H9 (cell line): ENCODE results near the gene HOMER3. TPM values are rescaled to one million over a fixed set of nuclear protein-coding genes. Genes with fewer than 3 reads are reported as not detected.

Source experiments
- DNase-seq: peaks from one replicate; pipeline ENCODE4 v3.0.0-alpha.2; 2017
- H2AFZ ChIP-seq: one replicate; pipeline ENCODE4 v1.6.1; 2013; ENCODE audit warnings: mild to moderate bottlenecking, low read length, control low read depth, moderate library complexity
- H2AK5ac ChIP-seq: 2 replicates; pipeline ENCODE4 v1.6.1; 2013; ENCODE audit warnings: low read length, control low read depth, mixed read lengths; ENCODE audit not compliant: insufficient read length
- H2BK120ac ChIP-seq: one replicate; pipeline ENCODE4 v1.6.1; 2013; ENCODE audit warnings: low read depth, mild to moderate bottlenecking, low read length, control low read depth, inconsistent platforms; ENCODE audit not compliant: poor library complexity, severe bottlenecking
- H2BK12ac ChIP-seq: 2 replicates; pipeline ENCODE4 v1.6.1; 2013; ENCODE audit warnings: low read length, control low read depth, mixed read lengths, low read depth; ENCODE audit not compliant: insufficient read length
- H2BK15ac ChIP-seq: 2 replicates; pipeline ENCODE4 v1.6.1; 2013; ENCODE audit warnings: low read depth, low read length, control low read depth
- H2BK20ac ChIP-seq: one replicate; pipeline ENCODE4 v1.6.1; 2013; ENCODE audit warnings: low read depth, mild to moderate bottlenecking, low read length, control low read depth, inconsistent platforms; ENCODE audit not compliant: poor library complexity, severe bottlenecking
- H2BK5ac ChIP-seq: 2 replicates; pipeline ENCODE4 v1.6.1; 2013; ENCODE audit warnings: low read length, control low read depth, mixed read lengths; ENCODE audit not compliant: insufficient read length
- H3K14ac ChIP-seq: 2 replicates; pipeline ENCODE4 v1.6.1; 2013; ENCODE audit warnings: low read length, control low read depth; ENCODE audit not compliant: insufficient read depth
- H3K18ac ChIP-seq: 2 replicates; pipeline ENCODE4 v1.6.1; 2013; ENCODE audit warnings: low read depth, mild to moderate bottlenecking, mixed read lengths, low read length, control low read depth; ENCODE audit not compliant: insufficient read length
- H3K23ac ChIP-seq: 2 replicates; pipeline ENCODE4 v1.6.1; 2013; ENCODE audit warnings: low read length, control low read depth, mixed read lengths, low read depth; ENCODE audit not compliant: insufficient read length
- H3K23me2 ChIP-seq: 2 replicates; pipeline ENCODE4 v1.6.1; 2013; ENCODE audit warnings: low read depth, mild to moderate bottlenecking, mixed read lengths, low read length, control low read depth; ENCODE audit not compliant: insufficient read length, poor library complexity, severe bottlenecking
- H3K27ac ChIP-seq: 2 replicates; pipeline ENCODE4 v1.5.1; 2013; ENCODE audit warnings: low read length, control low read depth, mixed read lengths, low read depth; ENCODE audit not compliant: insufficient read length
- H3K27me3 ChIP-seq: 2 replicates; pipeline ENCODE4 v1.6.1; 2013; ENCODE audit warnings: low read length, control low read depth, inconsistent platforms; ENCODE audit not compliant: insufficient read depth
- H3K4ac ChIP-seq: 2 replicates; pipeline ENCODE4 v1.6.1; 2013; ENCODE audit warnings: low read depth, mild to moderate bottlenecking, control low read depth, inconsistent platforms, low read length, moderate library complexity
- H3K4me1 ChIP-seq: 2 replicates; pipeline ENCODE4 v1.6.1; 2013; ENCODE audit warnings: low read length, control low read depth, inconsistent platforms; ENCODE audit not compliant: insufficient read depth
- H3K4me2 ChIP-seq: 2 replicates; pipeline ENCODE4 v1.6.1; 2013; ENCODE audit warnings: low read length, control low read depth, mixed read lengths; ENCODE audit not compliant: insufficient read length, insufficient read depth
- H3K56ac ChIP-seq: 2 replicates; pipeline ENCODE4 v1.6.1; 2013; ENCODE audit warnings: low read depth, mild to moderate bottlenecking, mixed read lengths, low read length, control low read depth; ENCODE audit not compliant: insufficient read length
- H3K79me1 ChIP-seq: 2 replicates; pipeline ENCODE4 v1.6.1; 2013; ENCODE audit warnings: low read depth, mild to moderate bottlenecking, moderate library complexity, low read length, control low read depth, inconsistent platforms; ENCODE audit not compliant: insufficient read depth, poor library complexity, severe bottlenecking
- H3K79me2 ChIP-seq: 2 replicates; pipeline ENCODE4 v1.6.1; 2013; ENCODE audit warnings: low read length, control low read depth, inconsistent platforms; ENCODE audit not compliant: insufficient read depth
- H3K9ac ChIP-seq: 2 replicates; pipeline ENCODE4 v1.6.1; 2013; ENCODE audit warnings: low read length, control low read depth, mixed read lengths; ENCODE audit not compliant: insufficient read length; ENCODE audit errors: extremely low read depth
- H3K9me3 ChIP-seq: one replicate; pipeline ENCODE4 v1.6.1; 2013; ENCODE audit warnings: low read depth, low read length, inconsistent platforms; ENCODE audit not compliant: control insufficient read depth
- H3T11ph ChIP-seq: one replicate; pipeline ENCODE4 v1.6.1; 2013; ENCODE audit warnings: mild to moderate bottlenecking, low read length, control low read depth, inconsistent platforms
- H4K20me1 ChIP-seq: one replicate; pipeline ENCODE4 v1.6.1; 2013; ENCODE audit not compliant: control insufficient read depth, insufficient read length, insufficient read depth
- H4K5ac ChIP-seq: 2 replicates; pipeline ENCODE4 v1.6.1; 2013; ENCODE audit warnings: low read depth, mild to moderate bottlenecking, mixed read lengths, low read length, control low read depth; ENCODE audit not compliant: insufficient read length
- H4K8ac ChIP-seq: replicated peaks from 2 replicates; pipeline ENCODE4 v1.6.1; 2013; ENCODE audit warnings: low read length, control low read depth, mixed read lengths, low read depth; ENCODE audit not compliant: insufficient read length
- H4K91ac ChIP-seq: 2 replicates; pipeline ENCODE4 v1.6.1; 2013; ENCODE audit warnings: low read depth, mild to moderate bottlenecking, moderate library complexity, mixed read lengths, low read length, control low read depth; ENCODE audit not compliant: insufficient read length
- H3K27ac Mint-ChIP-seq, 3 experiments: 2 replicates in 2 of 3; 3 replicates in 1 of 3; pipeline ENCODE4 v1.8.0; 2020 to 2021; ENCODE audit warnings: mixed read lengths in 3 of 3, mild to moderate bottlenecking in 1 of 3, moderate library complexity in 1 of 3
- H3K27me3 Mint-ChIP-seq: 2 replicates; pipeline ENCODE4 v1.8.0; 2021; ENCODE audit warnings: low read depth, mild to moderate bottlenecking, moderate library complexity, mixed read lengths
- H3K36me3 Mint-ChIP-seq, 3 experiments: 2 replicates in 2 of 3; 3 replicates in 1 of 3; pipeline ENCODE4 v1.8.0; 2020 to 2021; ENCODE audit warnings: low read depth in 3 of 3, mixed read lengths in 3 of 3; ENCODE audit not compliant: insufficient read depth in 1 of 3
- H3K4me1 Mint-ChIP-seq, 2 experiments: 2 replicates each; pipeline ENCODE4 v1.8.0; 2020; ENCODE audit warnings: mixed read lengths in 2 of 2
- H3K4me3 Mint-ChIP-seq, 2 experiments: 2 replicates in 1 of 2; 3 replicates in 1 of 2; pipeline ENCODE4 v1.8.0; 2020 to 2021; ENCODE audit warnings: mild to moderate bottlenecking in 2 of 2, mixed read lengths in 2 of 2, moderate library complexity in 1 of 2
- H3K9me3 Mint-ChIP-seq, 2 experiments: 2 replicates in 1 of 2; 3 replicates in 1 of 2; pipeline ENCODE4 v1.8.0; 2020; ENCODE audit warnings: mild to moderate bottlenecking in 2 of 2, mixed read lengths in 2 of 2, moderate library complexity in 1 of 2
- WGBS: extraction: QIAGEN DNeasy Blood & Tissue Kit; methylation state at CpG from one replicate; pipeline ENCODE4 v1.1.7; 2013; ENCODE audit warnings: missing lambda C conversion rate, low lambda C conversion rate, mixed read lengths; ENCODE audit not compliant: insufficient read length; ENCODE audit errors: extremely low coverage; 5-methylcytosine and 5-hydroxymethylcytosine counted together
- total RNA-seq: library from RNA; stranded (reverse); gene quantifications from 2 replicates; pipeline ENCODE4 v1.2.1, GENCODE V29; 2021
- TF ChIP-seq, protein P1 (sequence below): fragments of 200-600 bp; sonication (generic); conservative IDR thresholded peaks from 3 replicates; pipeline ENCODE4 v1.8.0; 2021; ENCODE audit warnings: antibody characterized with exemption, mild to moderate bottlenecking

HOMER3 gene
- total RNA-seq, 1 experiment from 2014 or later, result 20.2 TPM

GRCh38 chr19:18987456-18987855 lies 46.4 kb upstream of the HOMER3 start:
- Mint-ChIP-seq H3K27me3 (peaks cover 24% of the 10 kb centered on the region), H3K9me3 (no peaks in the 10 kb centered on the region), H3K27ac (no peak overlapping the region), H3K4me3 (no peak overlapping the region; a peak in 1 of 5 replicates), H3K4me1 (peaks cover 5 to 7% of the 10 kb centered on the region in 2 experiments; a peak in 2 of 4 replicates), H3K36me3 (peaks cover 0 to 11% (median 6%) of the 10 kb centered on the region in 3 experiments; a peak in 3 of 7 replicates)
- Histone ChIP-seq H3K9ac (no peak overlapping the region), H2BK5ac (no peak overlapping the region), H3K79me1 (no peaks in the 10 kb centered on the region), H3K4me2 (no peak overlapping the region), H3T11ph (no peak overlapping the region), H3K79me2 (no peaks in the 10 kb centered on the region), H3K9me3 (no peaks in the 10 kb centered on the region), H3K18ac (no peak overlapping the region), H3K23me2 (no peaks in the 10 kb centered on the region), H4K20me1 (peaks cover 2% of the 10 kb centered on the region), H3K56ac (no peak overlapping the region), H3K4ac (no peak overlapping the region), H4K8ac (no peak overlapping the region), H4K5ac (no peak overlapping the region), H2BK20ac (no peak overlapping the region), H2BK12ac (no peak overlapping the region), H3K14ac (no peak overlapping the region), H3K23ac (no peak overlapping the region), H3K27me3 (no peaks in the 10 kb centered on the region), H2AK5ac (no peak overlapping the region), H2AFZ (no peak overlapping the region), H4K91ac (no peak overlapping the region), H2BK15ac (no peak overlapping the region), H2BK120ac (no peak overlapping the region), H3K27ac (no peak overlapping the region), H3K4me1 (no peaks in the 10 kb centered on the region)
- TF ChIP-seq, protein P1, sequence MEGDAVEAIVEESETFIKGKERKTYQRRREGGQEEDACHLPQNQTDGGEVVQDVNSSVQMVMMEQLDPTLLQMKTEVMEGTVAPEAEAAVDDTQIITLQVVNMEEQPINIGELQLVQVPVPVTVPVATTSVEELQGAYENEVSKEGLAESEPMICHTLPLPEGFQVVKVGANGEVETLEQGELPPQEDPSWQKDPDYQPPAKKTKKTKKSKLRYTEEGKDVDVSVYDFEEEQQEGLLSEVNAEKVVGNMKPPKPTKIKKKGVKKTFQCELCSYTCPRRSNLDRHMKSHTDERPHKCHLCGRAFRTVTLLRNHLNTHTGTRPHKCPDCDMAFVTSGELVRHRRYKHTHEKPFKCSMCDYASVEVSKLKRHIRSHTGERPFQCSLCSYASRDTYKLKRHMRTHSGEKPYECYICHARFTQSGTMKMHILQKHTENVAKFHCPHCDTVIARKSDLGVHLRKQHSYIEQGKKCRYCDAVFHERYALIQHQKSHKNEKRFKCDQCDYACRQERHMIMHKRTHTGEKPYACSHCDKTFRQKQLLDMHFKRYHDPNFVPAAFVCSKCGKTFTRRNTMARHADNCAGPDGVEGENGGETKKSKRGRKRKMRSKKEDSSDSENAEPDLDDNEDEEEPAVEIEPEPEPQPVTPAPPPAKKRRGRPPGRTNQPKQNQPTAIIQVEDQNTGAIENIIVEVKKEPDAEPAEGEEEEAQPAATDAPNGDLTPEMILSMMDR, result no peak
- no CpG with 5 or more reads among the region's 4 CpGs for WGBS
- DNase-seq, result no peak
